ENCODE data around the gene TMEM128. TPM values are rescaled to one million over a fixed set of nuclear protein-coding genes. Genes with fewer than 3 reads are reported as not detected.

The TMEM128 gene
- total RNA-seq, 1 experiment from 2014 or later = 21.5 TPM

DNA sequence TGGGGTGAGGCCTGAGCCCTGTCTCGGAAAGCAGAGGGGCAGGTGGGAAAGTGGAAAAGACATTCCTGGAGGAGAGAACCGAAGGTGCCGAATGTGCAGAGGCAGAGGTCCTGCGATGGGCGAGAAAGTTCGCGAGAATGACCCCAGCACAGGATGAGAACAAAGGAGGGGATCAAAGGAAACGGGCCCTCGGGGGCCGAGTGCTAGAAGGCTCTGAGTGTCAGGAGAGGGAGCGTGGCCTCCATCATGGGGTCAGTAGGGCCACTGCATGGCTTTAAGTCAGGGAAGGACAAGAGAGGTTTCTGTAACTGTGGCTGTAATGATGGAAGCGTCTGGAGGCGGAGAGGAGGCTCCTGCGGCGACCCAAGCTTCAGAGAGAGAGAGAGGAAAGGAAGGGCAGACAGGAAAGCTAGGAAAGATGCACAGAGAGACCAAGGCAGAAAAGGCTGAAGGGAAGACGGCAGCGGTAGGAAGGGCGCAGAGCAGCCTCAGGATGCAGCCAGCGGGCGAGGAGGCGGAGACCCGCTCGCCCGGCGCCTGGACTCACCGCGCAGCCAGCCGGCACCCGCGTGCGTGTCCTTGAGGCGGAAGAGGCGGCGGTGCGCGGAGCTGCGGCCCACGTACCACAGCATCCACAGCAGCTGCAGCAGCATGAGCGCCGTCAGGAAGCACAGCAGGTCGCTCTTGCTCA, 22.0 kb downstream of the TMEM128 start:
- Histone ChIP-seq H3K4ac (ENCODE audit: low read depth, low read length) (no peak overlapping the region), H3K27ac (ENCODE audit: insufficient read length, low read depth, low read length) (no peak overlapping the region), H3K79me2 (ENCODE audit: insufficient read depth, low read length) (no peaks in the 10 kb centered on the region), H2BK120ac (ENCODE audit: low read depth, low read length, poor library complexity, severe bottlenecking) (no peak overlapping the region), H3K4me1 (ENCODE audit: insufficient read depth, low read length) (no peaks in the 10 kb centered on the region), H3K18ac (ENCODE audit: insufficient read length, low read depth, low read length) (no peak overlapping the region), H4K91ac (ENCODE audit: insufficient read length, low read depth, low read length) (no peak overlapping the region), H3K27me3 (ENCODE audit: insufficient read depth, low read length) (peaks cover 45% of the 10 kb centered on the region), H2BK5ac (ENCODE audit: insufficient read length, low read length) (no peak overlapping the region), H3K4me2 (ENCODE audit: insufficient read depth, insufficient read length, low read length) (peak overlapping the region; percentile 29), H2AFZ (ENCODE audit: low read length) (no peak overlapping the region), H3K14ac (ENCODE audit: insufficient read depth, low read length) (no peak overlapping the region), H2BK15ac (ENCODE audit: low read depth, low read length) (no peak overlapping the region), H3K23ac (ENCODE audit: insufficient read length, low read depth, low read length) (no peak overlapping the region), H3K9me3 (ENCODE audit: control insufficient read depth, low read depth, low read length) (no peaks in the 10 kb centered on the region), H3T11ph (ENCODE audit: low read length) (no peak overlapping the region), H3K56ac (ENCODE audit: insufficient read length, low read depth, low read length) (no peak overlapping the region), H3K23me2 (ENCODE audit: insufficient read length, low read depth, low read length, poor library complexity, severe bottlenecking) (peaks cover 3% of the 10 kb centered on the region), H3K9ac (ENCODE audit: extremely low read depth, insufficient read length, low read length) (no peak overlapping the region), H4K20me1 (ENCODE audit: control insufficient read depth, insufficient read depth, insufficient read length) (no peaks in the 10 kb centered on the region), H2BK12ac (ENCODE audit: insufficient read length, low read depth, low read length) (no peak overlapping the region), H2AK5ac (ENCODE audit: insufficient read length, low read length) (no peak overlapping the region), H3K79me1 (ENCODE audit: insufficient read depth, low read depth, low read length, poor library complexity, severe bottlenecking) (no peaks in the 10 kb centered on the region), H4K8ac (replicated peaks; ENCODE audit: insufficient read length, low read depth, low read length) (no peak overlapping the region), H4K5ac (ENCODE audit: insufficient read length, low read depth, low read length) (no peak overlapping the region), H2BK20ac (ENCODE audit: low read depth, low read length, poor library complexity, severe bottlenecking) (no peak overlapping the region)
- peaks cover 2 to 10% of the 10 kb centered on the region in 2 experiments; a peak in 3 of 5 replicates for H3K9me3 Mint-ChIP-seq
- WGBS (ENCODE audit: extremely low coverage, insufficient read length, low lambda C conversion rate) = no CpG with 5 or more reads among the region's 41 CpGs
- peak overlapping the region; percentile 38 to 74 for H3K4me3 Mint-ChIP-seq
- H3K27ac Mint-ChIP-seq = peak overlapping the region in 1 of 3 experiments; percentile 32; a peak in 1 of 7 replicates
- TF ChIP-seq, protein P1, sequence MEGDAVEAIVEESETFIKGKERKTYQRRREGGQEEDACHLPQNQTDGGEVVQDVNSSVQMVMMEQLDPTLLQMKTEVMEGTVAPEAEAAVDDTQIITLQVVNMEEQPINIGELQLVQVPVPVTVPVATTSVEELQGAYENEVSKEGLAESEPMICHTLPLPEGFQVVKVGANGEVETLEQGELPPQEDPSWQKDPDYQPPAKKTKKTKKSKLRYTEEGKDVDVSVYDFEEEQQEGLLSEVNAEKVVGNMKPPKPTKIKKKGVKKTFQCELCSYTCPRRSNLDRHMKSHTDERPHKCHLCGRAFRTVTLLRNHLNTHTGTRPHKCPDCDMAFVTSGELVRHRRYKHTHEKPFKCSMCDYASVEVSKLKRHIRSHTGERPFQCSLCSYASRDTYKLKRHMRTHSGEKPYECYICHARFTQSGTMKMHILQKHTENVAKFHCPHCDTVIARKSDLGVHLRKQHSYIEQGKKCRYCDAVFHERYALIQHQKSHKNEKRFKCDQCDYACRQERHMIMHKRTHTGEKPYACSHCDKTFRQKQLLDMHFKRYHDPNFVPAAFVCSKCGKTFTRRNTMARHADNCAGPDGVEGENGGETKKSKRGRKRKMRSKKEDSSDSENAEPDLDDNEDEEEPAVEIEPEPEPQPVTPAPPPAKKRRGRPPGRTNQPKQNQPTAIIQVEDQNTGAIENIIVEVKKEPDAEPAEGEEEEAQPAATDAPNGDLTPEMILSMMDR (conservative IDR thresholded peaks at IDR 0.05) = no peak
- no peaks in the 10 kb centered on the region for H3K36me3 Mint-ChIP-seq (ENCODE audit: insufficient read depth in 1 of 3, low read depth in 3 of 3)
- H3K4me1 Mint-ChIP-seq = peaks cover 7 to 14% of the 10 kb centered on the region in 2 experiments
- DNase-seq = peak; percentile 38
- peaks cover 93% of the 10 kb centered on the region for H3K27me3 Mint-ChIP-seq (ENCODE audit: low read depth)
